NCI-H2227 treated with DMSO at 0.1 percent for 48 hours (cell line): ENCODE results near the gene ANK3.
A peak's percentile ranks its signal among the peaks of the same experiment; 100 is the strongest.

Experiments used
- DNase-seq: peaks from one replicate; lab custom pipeline; 2025; lab: John Stamatoyannopoulos, UW

The ANK3 gene

GRCh38 chr10:60031183-60031582 lies 358.5 kb downstream of the ANK3 start:
- no peak for DNase-seq

DNA sequence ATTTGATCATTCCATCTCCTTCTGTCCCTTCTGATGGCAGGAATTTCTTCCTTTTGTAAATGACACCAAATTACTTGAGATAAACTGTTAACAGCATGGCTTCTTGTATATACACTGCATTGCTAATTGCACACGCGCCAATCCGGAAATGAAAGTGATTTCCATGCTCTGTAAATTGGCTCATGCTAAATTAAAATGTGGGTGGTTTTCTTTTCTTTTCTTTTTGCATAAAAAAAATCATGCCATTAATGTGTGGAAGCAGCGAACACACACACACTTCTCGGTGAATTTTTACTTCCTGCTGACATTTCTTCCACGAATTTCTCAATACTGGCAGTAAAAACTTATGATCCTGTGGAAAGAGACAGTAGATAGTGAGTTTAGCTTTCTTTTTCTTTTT lies 360.2 kb downstream of the ANK3 start:
- no peak for DNase-seq

DNA sequence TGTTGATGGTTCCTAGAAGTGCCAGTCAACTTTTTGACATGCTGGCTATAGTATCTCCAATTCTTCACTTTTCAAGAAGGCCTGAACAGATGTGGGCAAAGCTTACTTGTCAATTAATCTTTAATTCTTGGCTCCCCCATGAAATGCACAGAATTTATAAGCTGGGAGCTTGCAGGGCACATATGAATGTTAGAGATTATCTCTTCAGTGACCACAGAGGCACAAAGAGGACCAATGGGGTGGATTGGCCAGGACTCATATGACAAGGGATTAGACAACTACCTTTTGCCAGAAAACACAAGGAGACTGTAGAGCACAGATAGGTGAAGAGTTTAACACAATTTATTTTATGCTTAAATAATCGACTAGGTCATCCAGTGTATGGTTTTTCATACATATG lies 361.6 kb downstream of the ANK3 start:
- no peak for DNase-seq

DNA sequence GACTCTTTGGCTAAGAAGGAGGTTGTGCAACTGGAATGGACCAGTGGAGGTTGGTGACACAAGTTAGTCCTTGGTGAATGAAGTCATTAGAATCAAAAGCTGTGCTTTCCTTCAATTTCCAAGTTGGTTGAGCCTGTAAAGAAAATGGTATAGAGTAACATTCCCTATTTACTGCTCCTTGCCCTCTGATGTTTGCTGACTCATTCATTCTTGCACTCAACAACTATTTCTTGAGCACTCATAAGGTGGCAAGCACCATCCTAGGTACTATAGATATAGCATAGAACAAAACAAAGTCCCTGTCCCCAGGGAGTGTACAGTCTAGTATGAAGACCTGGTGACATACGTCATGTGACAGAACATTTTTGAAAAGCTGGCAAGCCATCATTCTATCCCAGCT lies 364.4 kb downstream of the ANK3 start:
- no peak for DNase-seq

DNA sequence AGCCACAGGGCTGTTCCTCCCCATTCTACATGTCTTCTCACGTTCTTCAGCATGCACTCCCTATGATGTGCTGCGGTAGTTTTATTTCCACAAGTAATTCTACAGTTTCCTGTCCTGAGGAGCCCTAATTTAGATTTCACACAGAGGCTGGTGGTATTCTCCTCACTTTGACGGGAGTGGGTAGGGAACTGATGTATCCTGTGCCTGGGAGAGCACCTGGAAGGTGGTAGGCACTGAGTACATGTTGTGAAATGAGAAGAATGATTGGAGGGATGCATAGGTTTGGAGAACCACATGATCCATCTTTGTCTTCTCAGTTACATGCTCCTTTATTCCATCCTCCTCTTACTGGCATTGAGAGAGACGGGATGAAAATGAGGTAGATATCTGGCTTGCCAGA lies 365.2 kb downstream of the ANK3 start:
- no peak for DNase-seq

DNA sequence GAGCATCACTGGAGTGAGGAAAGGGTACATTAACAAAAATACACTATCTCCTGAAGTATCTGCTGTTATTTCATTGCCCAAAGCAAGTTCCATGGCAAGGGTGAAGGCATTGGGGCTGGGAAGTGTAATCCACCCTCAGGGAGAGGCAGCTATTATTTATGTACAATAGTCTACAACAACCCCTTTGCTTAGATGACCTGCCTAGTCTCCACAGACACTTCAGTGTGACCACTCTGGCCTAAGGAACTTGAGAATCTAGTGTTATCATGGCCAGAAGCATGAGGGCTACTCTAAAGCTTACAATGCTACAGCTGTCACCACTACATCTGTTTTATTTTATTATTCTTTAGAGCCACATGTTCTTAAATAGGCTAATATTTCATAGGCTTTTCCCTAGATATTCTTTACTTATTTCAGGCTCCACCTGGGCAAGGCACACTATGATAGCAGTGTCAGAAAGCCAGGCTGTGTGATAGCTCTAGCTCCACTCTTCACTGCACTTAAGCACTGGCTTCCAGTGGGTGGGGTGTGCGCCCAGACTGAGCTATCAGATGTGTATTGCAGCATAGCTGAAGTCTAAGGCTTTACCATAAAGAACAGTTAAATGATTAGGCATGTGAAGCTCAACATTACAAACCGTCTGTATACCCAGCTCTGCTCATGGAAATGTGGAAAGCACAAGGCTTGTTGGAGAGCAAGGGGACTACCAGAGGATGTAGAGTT lies 366.4 kb downstream of the ANK3 start:
- DNase-seq, result no peak

- DNase-seq, result no peak
Observed at GRCh38 chr10:60021361-60021760, 368.3 kb downstream of the ANK3 start.

GRCh38 chr10:60016794-60017193 lies 372.9 kb downstream of the ANK3 start:
- no peak for DNase-seq

DNA sequence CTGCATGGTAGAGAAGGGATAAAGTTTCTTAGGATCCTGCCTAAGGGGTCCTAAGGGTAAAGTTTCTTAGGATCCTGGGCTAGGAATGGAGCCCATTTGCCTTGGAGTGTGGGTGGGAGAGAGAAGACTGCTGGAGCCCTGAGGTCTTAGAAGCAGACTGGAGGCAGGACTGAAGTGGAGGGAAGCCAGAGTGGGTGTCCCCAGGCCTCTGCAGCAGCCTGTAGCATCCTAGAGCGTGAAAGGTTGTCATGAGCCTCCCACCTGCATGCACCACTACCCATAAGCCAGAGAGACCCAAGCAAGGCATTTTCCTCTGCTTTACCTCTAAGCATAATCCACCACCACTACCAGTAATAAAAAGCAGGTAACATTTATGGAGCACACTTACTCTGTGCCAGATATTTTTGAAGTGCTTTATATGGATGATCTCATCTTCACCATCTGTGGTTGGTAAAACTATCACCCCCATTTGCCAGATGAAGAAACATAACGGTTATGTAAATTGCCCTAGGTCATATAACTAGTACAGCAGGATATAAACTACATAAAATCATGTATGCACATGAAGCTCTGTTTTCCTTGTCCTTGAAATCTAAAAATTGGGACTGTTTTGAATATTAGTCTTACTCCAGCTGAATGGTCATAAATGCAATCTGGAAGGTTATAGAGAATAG lies 379.8 kb downstream of the ANK3 start:
- no peak for DNase-seq

DNA sequence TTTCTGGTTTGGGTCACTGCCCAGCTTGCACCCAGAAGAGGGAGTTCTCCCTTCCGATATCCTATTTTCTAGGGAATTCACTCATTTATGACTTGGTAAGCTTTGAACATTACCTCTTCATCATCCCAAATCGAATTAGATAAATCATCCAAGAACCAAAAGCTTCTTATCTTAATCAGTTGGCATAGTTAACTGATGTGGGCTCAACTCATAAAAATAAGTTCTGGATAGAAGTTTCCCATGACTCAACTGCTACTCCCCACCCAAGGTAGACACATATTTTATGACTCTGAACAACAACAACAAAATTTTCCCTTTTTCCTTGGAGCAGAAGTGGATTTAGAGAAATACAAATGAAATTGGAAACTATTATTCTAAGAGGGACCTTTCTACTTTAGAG lies 380.4 kb downstream of the ANK3 start:
- no peak for DNase-seq

DNA sequence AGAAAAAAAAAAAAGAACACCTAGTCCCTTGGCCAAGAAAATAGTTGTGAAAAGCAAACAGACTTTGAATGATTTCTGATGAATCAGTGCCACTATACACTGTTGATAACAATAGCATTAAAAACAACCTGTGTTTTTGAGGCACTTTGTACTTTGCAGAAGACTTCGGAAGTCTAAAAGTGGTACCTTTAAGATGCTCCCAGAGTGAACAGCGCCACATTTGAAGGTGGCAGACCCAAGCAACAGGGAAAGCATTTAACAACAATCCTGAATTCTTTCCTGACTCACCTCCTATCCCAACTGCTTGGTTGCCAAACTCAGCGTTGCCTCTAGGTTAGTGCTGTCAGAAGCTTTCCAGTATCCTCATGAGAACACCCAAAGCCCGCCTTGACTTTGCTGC lies 380.9 kb downstream of the ANK3 start:
- DNase-seq, result no peak

GRCh38 chr10:60006062-60006461 lies 383.6 kb downstream of the ANK3 start:
- no peak for DNase-seq

GRCh38 chr10:60003651-60004523 lies 385.8 kb downstream of the ANK3 start:
- DNase-seq, result peak; percentile 65

- DNase-seq, result no peak
Observed at GRCh38 chr10:60000747-60001146, 388.9 kb downstream of the ANK3 start.

- no peak for DNase-seq
Observed at GRCh38 chr10:59997827-59998525, 391.7 kb downstream of the ANK3 start.

- DNase-seq, result no peak
Observed at GRCh38 chr10:59995862-59996261, 393.8 kb downstream of the ANK3 start.

GRCh38 chr10:59993931-59994330 lies 395.7 kb downstream of the ANK3 start:
- DNase-seq, result no peak

DNA sequence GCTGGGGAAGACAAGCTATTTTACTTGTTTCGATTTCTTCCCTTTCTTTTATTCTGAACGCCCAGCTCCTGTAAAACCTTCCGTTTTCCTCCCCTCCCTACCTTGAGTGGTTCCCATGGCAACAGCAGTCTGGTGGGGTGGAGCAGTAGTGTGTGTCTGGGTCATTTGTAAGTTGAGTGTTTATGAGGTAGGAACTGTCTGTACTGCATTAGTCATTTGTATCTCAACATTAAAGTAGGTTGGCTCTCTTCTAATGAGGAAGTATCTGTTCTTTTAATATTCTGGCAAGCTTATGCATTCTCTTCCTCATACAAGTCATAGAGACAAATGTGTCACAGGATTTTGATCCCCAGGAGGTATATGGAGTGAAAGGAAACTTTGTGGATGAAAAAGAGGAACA lies 398.0 kb downstream of the ANK3 start:
- DNase-seq, result peak; percentile 27

- no peak for DNase-seq
Observed at GRCh38 chr10:59991117-59991516, 398.6 kb downstream of the ANK3 start.

GRCh38 chr10:59985639-59986038 lies 404.0 kb downstream of the ANK3 start:
- no peak for DNase-seq

DNA sequence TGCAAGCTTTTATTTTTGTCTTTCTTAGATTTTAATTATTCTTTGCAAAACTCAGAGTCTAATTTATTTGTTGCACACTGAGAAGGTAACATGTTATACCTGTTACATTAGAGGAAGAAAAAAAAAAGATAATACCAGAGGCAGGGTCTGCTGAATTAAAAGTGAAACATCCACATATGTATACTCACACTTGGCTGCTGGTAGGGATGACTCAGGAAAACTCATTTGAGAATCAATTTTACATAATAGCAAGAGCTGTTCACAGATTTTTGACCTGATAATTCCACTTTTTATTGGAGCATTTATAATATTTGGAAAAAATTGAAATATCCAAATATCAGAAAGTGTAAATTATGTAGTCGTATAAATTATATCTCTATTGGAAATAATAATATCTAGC lies 405.3 kb downstream of the ANK3 start:
- DNase-seq, result no peak

DNA sequence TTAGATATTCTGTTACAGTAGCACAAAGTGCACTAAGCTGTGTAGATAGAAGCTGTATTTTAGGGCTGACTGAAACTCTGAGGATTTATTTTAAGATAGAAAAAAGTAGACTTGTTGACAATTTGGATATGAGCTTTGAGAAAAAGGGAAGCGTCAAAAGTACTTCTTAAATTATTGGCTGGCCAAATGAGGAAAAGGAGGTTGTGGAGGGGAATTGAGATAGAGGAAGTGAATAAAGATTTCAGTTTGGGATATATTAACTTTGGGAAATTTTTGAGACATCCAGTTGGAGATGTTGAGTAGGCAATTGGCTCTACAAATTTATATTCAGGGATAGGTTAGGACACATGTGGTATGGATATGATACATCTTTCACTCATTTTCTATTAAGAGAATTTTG lies 409.3 kb downstream of the ANK3 start:
- no peak for DNase-seq
